GM13977 (cell line): ENCODE data around the gene ESCO1.

ENCODE experiments used
- DNase-seq: peaks from one replicate; pipeline ENCODE4 v3.0.0; 2012; ENCODE audit warnings: low spot score
- in situ Hi-C: fragments of 300-500 bp; cut with MboI; formaldehyde crosslinking; loops from one replicate; pipeline ENCODE4 v1.12.0; 2022; ENCODE audit warnings: low sequenced_read_pairs, low pct_unique_long_range_greater_than_20kb, mixed read lengths, inconsistent platforms; ENCODE audit not compliant: unreplicated experiment
- TF ChIP-seq, protein P1 (sequence below): IDR thresholded peaks from 2 replicates; pipeline ENCODE4 v1.5.1; 2012; ENCODE audit warnings: mild to moderate bottlenecking, control low read depth; ENCODE audit not compliant: insufficient read depth; ENCODE audit errors: extremely low read depth, missing control alignments

The ESCO1 gene

DNA sequence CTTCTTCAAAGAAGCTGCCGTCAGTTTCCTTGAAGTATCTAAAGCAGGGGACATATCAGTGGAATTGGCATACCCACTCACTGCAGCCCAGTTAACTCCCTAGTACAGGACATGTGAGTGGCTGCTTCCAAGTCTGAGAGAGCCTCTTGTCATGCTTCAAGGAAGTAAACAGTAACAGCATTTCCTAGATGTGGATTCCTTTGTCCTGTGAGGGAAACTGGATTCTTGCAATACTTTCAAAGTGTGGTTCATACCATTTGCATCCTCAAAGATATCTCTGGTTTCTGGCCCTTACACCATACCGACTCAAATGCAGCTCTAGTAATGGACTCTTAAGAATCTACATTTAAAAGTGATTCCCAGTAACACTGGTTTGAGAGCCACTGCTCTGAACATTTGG, 87.2 kb downstream of the ESCO1 start:
- in situ Hi-C loops: no loop called here
- TF ChIP-seq, protein P1, sequence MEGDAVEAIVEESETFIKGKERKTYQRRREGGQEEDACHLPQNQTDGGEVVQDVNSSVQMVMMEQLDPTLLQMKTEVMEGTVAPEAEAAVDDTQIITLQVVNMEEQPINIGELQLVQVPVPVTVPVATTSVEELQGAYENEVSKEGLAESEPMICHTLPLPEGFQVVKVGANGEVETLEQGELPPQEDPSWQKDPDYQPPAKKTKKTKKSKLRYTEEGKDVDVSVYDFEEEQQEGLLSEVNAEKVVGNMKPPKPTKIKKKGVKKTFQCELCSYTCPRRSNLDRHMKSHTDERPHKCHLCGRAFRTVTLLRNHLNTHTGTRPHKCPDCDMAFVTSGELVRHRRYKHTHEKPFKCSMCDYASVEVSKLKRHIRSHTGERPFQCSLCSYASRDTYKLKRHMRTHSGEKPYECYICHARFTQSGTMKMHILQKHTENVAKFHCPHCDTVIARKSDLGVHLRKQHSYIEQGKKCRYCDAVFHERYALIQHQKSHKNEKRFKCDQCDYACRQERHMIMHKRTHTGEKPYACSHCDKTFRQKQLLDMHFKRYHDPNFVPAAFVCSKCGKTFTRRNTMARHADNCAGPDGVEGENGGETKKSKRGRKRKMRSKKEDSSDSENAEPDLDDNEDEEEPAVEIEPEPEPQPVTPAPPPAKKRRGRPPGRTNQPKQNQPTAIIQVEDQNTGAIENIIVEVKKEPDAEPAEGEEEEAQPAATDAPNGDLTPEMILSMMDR: no peak
- DNase-seq: no peak

- DNase-seq: no peak
- in situ Hi-C loops: no loop called here
- TF ChIP-seq, protein P1: no peak
Observed at GRCh38 chr18:21509062-21509461, 91.4 kb downstream of the ESCO1 start.

DNA sequence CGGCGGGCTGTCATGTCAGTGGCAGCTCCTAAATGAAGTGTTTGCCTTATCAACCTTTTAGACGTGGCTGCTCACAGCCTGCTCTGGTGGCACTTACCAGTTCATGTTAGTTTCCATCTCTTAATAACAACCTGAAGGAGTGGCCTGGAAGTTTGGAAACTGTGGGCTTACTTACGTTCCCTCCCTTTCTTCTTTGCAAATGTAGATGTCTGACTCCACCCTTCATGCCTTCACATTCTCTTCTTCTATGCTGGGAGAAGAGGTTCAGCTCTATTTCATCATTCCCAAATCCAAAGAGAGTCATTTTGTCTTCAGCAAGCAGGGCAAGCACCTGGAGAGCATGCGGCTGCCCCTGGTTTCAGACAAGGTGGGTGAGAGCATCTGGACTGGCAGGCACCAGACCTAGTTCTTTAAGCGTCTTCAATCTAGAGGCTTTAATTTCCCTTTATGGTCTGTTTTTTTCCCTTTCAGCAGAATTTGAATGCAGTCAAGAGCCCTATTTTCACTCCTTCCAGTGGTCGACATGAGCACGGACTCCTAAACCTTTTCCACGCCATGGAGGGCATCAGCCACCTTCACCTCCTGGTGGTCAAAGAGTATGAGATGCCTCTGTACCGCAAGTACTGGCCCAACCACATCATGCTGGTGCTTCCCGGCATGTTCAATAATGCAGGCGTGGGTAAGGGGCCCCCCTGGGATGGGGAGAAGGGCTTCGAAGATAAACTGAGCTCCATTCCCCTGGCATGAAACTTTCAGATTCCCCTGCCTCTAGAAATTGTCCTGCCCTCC, 92.4 kb downstream of the ESCO1 start:
- in situ Hi-C loops: no loop called here

GRCh38 chr18:21502661-21503060, 97.8 kb downstream of the ESCO1 start:
- DNase-seq: no peak
- in situ Hi-C loops: no loop called here
- TF ChIP-seq, protein P1: no peak

More for the DNA sequence above, 92.4 kb downstream of the ESCO1 start:
- TF ChIP-seq, protein P1: no peak
- no peak for DNase-seq

GRCh38 chr18:21499997-21500396, 100.5 kb downstream of the ESCO1 start:
- DNase-seq: no peak
- TF ChIP-seq, protein P1: no peak
- in situ Hi-C loops: no loop called here

DNA sequence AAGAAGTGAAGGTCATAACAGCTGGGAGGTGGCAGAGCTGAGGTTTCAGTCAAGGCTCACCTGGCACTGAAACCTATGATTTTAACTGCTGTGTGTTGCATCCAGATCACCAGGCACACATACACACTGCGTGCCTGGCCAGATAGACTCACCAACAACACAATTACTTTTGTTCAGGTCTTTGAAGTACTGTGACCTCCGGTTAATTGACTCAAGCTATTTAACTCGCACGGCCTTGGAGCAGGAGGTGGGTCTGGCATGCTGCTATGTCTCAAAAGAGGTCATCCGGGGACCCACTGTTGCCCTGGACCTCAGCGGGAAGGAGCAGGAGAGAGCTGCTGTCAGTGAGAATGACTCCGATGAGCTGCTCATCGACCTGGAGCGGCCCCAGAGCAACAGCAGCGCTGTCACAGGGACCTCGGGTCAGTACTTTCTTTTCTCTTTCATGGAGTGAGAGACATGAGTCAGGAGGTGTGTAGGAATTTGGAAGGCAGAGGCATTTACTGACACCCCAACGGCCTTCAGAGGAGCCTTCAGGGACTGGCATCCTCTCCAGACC, 104.1 kb downstream of the ESCO1 start:
- DNase-seq: no peak
- in situ Hi-C loops: no loop called here
- TF ChIP-seq, protein P1: no peak
